NCI-H146 treated with DMSO at 0.1 percent for 48 hours (cell line): Measurements from ENCODE around the gene ABLIM3.

ENCODE experiments used
- DNase-seq: peaks from one replicate; lab custom pipeline; 2025; ENCODE audit not compliant: unreplicated experiment; lab: John Stamatoyannopoulos, UW

Gene ABLIM3

GRCh38 chr5:149133795-149134777, 7.2 kb upstream of the ABLIM3 start:
- DNase-seq = no peak

GRCh38 chr5:149134778-149135500, 6.4 kb upstream of the ABLIM3 start:
- no peak for DNase-seq

- no peak for DNase-seq
These were observed 5.6 kb upstream of the ABLIM3 start for GRCh38 chr5:149135536-149136201.

GRCh38 chr5:149138182-149138923, 2.9 kb upstream of the ABLIM3 start:
- DNase-seq = no peak

- no peak for DNase-seq
These were observed 893 bp upstream of the ABLIM3 start for GRCh38 chr5:149140197-149141002.

- no peak for DNase-seq
These were observed 911 bp downstream of the ABLIM3 start for GRCh38 chr5:149141957-149142851.

- no peak for DNase-seq
These were observed 2.2 kb downstream of the ABLIM3 start for GRCh38 chr5:149143470-149143869.

GRCh38 chr5:149144637-149145036, 3.3 kb downstream of the ABLIM3 start:
- DNase-seq = no peak

- DNase-seq = no peak
These were observed 3.8 kb downstream of the ABLIM3 start for GRCh38 chr5:149145138-149145537.

- no peak for DNase-seq
These were observed 6.4 kb downstream of the ABLIM3 start for GRCh38 chr5:149147676-149148075.

- no peak for DNase-seq
These were observed 8.6 kb downstream of the ABLIM3 start for GRCh38 chr5:149149942-149150341.

- no peak for DNase-seq
These were observed 9.2 kb downstream of the ABLIM3 start for GRCh38 chr5:149150457-149150856.

- no peak for DNase-seq
These were observed 10.4 kb downstream of the ABLIM3 start for GRCh38 chr5:149151717-149152116.

- no peak for DNase-seq
These were observed 11.0 kb downstream of the ABLIM3 start for GRCh38 chr5:149152317-149152746.

GRCh38 chr5:149153193-149153750, 12.0 kb downstream of the ABLIM3 start:
- no peak for DNase-seq

GRCh38 chr5:149153751-149154610, 12.7 kb downstream of the ABLIM3 start:
- no peak for DNase-seq

- DNase-seq = no peak
These were observed 13.4 kb downstream of the ABLIM3 start for GRCh38 chr5:149154650-149155049.
